Retinal pigment epithelial cell (primary cell): Measurements from ENCODE around the gene ZCCHC7.

Experiments
- DNase-seq: peaks from one replicate; pipeline ENCODE4 v3.0.0-alpha.2; 2010; ENCODE audit warnings: low read depth
- H3K4me3 ChIP-seq: 2 replicates; pipeline ENCODE4 v1.5.1; 2011; ENCODE audit warnings: mild to moderate bottlenecking, low read length, control low read depth, moderate library complexity
- TF ChIP-seq, protein P1 (sequence below): conservative IDR thresholded peaks from 2 replicates; pipeline ENCODE4 v1.5.1; 2011; ENCODE audit warnings: low read depth, low read length, control low read depth, inconsistent platforms

Gene ZCCHC7

DNA sequence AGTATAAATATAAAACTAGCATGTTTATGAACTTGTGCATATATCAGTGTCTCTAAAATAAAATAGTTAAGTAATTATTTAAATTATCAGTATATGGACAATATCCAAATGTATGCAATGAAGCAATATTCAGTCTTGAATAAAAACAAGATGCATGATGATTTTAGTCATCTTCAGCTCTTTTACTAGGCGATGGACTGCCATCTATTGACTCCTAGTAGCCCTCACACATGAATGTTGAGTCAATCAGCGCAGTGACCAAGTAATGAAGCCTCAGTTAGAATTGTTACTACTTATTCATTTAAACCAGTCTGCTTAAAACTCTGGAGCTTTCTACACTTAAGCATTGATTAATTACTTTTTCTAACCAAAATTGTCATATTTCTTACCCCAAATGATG lies 209.2 kb downstream of the ZCCHC7 start:
- DNase-seq, result no peak
- H3K4me3 ChIP-seq, result no peak overlapping the region
- TF ChIP-seq, protein P1, sequence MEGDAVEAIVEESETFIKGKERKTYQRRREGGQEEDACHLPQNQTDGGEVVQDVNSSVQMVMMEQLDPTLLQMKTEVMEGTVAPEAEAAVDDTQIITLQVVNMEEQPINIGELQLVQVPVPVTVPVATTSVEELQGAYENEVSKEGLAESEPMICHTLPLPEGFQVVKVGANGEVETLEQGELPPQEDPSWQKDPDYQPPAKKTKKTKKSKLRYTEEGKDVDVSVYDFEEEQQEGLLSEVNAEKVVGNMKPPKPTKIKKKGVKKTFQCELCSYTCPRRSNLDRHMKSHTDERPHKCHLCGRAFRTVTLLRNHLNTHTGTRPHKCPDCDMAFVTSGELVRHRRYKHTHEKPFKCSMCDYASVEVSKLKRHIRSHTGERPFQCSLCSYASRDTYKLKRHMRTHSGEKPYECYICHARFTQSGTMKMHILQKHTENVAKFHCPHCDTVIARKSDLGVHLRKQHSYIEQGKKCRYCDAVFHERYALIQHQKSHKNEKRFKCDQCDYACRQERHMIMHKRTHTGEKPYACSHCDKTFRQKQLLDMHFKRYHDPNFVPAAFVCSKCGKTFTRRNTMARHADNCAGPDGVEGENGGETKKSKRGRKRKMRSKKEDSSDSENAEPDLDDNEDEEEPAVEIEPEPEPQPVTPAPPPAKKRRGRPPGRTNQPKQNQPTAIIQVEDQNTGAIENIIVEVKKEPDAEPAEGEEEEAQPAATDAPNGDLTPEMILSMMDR, result peak; percentile 31

DNA sequence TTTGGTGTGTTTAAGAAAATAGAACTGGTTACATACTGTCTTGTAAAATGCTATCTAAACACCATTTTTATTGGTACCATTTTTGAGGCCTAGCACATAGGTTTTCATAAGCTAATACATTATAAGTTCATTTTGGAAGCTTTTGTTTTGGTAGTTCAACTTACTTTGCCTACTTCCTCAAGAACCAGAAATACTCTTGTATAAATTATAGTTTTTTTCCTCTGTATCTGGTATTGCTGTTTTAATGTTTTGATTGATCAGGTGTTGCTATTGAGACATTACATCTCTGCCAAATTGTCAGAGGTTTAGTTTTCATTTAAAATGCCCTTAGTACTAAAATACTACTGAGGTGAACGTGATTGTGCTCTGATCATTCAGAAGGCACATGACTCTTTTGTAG lies 211.5 kb downstream of the ZCCHC7 start:
- DNase-seq, result no peak
- TF ChIP-seq, protein P1, result no peak
- no peak overlapping the region for H3K4me3 ChIP-seq

DNA sequence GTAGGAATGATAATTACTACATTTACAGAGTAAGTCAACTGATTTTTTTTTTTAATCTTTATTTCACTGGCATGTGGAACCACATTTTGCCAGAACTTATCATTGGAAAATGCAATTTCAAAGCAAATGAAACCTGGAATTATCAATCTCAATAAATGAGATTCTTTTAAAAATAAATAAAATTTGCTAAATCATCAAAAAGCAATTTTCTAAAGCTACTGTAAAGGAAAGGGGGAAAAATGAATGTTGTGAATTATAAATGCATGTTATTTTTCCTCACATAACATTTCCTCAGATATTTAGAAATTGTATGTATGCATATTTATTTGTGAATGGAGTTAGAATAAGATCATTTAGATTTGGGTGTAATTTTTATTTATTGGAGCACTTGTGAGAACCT lies 212.2 kb downstream of the ZCCHC7 start:
- TF ChIP-seq, protein P1, result no peak
- DNase-seq, result no peak
- no peak overlapping the region for H3K4me3 ChIP-seq

DNA sequence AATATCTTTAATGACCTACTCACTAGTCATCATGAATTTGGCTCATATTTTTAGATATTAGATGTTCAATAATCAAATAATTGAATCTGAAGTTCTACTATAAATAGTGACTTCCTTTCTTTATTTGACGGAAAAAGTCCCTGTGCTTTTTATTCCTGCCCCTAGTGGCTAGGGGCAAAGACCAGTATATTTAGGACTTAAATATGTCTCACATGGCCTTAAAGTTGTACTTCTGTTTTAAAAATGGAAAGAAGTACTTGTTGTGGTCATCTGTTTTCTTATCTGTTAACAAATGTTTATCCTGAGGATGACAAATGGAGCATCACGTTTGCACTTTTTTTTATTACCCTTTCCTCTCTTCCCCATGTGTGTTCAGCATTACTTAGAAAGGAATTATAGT lies 212.9 kb downstream of the ZCCHC7 start:
- TF ChIP-seq, protein P1, result no peak
- H3K4me3 ChIP-seq, result no peak overlapping the region
- no peak for DNase-seq

DNA sequence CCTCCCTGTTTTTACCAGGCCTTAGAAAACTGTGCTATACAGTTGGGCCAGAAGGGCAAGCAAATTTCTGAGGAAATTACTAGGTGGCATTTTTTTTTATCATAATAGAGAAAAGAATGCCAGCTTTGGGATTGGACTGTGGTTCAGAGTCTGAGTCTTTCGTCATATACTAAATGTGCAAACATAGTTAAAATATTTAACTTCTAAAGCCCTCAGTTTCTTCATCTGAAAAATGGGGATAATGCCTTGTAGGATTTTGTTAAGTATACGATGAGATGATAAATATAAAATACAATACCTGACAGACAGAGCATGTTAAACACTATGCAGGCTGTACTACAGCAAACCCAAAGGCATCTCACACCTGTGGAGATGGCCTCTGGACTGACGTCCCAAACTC lies 214.9 kb downstream of the ZCCHC7 start:
- H3K4me3 ChIP-seq, result no peak overlapping the region
- DNase-seq, result no peak
- TF ChIP-seq, protein P1, result no peak

DNA sequence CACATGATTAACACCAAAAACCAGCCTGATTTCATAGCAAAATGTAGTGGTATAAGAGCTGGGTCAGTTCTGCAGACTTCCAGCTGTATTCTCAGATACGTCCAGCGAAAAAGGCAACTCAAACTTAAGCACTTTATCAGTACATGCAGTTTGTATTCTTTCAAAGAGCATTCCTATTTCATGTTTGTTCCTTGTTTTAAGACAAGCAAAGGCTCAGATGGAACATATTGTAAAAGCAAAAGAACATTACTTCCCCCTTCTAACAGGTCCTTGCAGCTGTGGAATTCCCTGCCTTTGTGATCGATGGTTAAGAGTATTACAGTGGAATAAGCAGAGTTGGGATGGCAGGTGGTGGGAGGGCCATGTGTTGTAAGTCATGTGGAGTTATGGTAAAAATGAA lies 215.8 kb downstream of the ZCCHC7 start:
- H3K4me3 ChIP-seq, result no peak overlapping the region
- DNase-seq, result no peak
- TF ChIP-seq, protein P1, result no peak

DNA sequence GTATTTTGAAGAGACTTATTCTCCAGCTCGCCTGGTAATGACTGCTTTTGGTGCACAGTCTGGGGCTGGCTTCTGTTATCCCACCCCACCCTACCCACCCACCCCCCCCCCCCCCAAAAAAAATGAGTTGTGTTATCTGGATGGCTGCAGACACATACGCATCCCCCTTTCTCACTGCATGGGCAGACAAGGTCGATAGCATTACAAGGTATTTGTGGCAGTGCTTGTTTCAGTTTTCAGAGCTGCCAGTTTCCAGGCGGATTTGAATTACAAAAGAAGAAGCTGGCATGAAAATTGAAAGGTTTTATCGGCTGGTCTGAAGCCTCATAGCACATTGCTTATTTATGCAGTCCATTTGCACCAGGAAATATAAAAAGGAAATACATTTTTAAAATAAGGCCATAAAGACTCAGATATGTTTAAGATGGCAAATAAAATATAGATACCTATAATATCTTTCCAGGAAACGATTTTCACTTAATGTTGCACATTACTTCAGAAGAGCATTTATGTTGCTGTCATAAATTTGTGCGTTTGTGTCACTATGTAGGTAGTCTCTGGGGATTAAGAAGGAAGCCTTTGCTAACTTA lies 217.0 kb downstream of the ZCCHC7 start:
- H3K4me3 ChIP-seq, result no peak overlapping the region
- TF ChIP-seq, protein P1, result no peak
- DNase-seq, result no peak
